Stomach (tissue), 9 donors: Measurements from ENCODE around the gene ODAD2. TPM values are rescaled to one million over a fixed set of nuclear protein-coding genes. Genes with fewer than 3 reads are reported as not detected.

Experiments
- DNase-seq, 2 donors: peaks; one replicate each; pipeline versions ENCODE4 v3.0.0 to v3.0.0-alpha.2; 2013 to 2019
- H3K27ac ChIP-seq, 5 donors: fragments of 200-600 bp in 4 of 5; sonication (generic) in 4 of 5; one replicate each; pipeline ENCODE4 v1.5.1; 2013 to 2019; ENCODE audit warnings: mild to moderate bottlenecking in 1 of 5, moderate library complexity in 1 of 5
- H3K27me3 ChIP-seq, 3 donors: fragments of 200-600 bp; sonication (generic); one replicate each; pipeline ENCODE4 v1.5.1; 2017 to 2019; ENCODE audit warnings: mixed run types in 1 of 3
- H3K36me3 ChIP-seq, 4 donors: fragments of 200-600 bp; sonication (generic); 1 replicate in 3 of 4; 2 replicates in 1 of 4; pipeline ENCODE4 v1.5.1; 2016 to 2019
- H3K4me1 ChIP-seq, 4 donors: fragments of 200-600 bp; sonication (generic); one replicate each; pipeline ENCODE4 v1.5.1; 2016 to 2019
- H3K4me3 ChIP-seq, 4 donors: fragments of 200-600 bp; sonication (generic) in 3 of 4; one replicate each; pipeline ENCODE4 v1.5.1; 2016 to 2019; ENCODE audit warnings: mild to moderate bottlenecking in 1 of 4
- H3K9me3 ChIP-seq, 4 donors: fragments of 200-600 bp; sonication (generic); one replicate each; pipeline ENCODE4 v1.5.1; 2016 to 2019
- CTCF ChIP-seq, 7 experiments: fragments of 450-650 bp in 4 of 7; fragments of 200-600 bp in 3 of 7; sonication (generic) in 3 of 7; IDR thresholded peaks; one replicate each; pipeline ENCODE4 v1.5.1; 2016 to 2019; ENCODE audit warnings: antibody characterized with exemption in 7 of 7, control low read depth in 2 of 7, mild to moderate bottlenecking in 1 of 7
- EP300 ChIP-seq: sonication (generic); formaldehyde crosslinking; IDR thresholded peaks from one replicate; pipeline ENCODE4 v1.6.1; 2017; ENCODE audit warnings: antibody characterized with exemption
- POLR2A ChIP-seq, 4 donors: fragments of 450-650 bp; IDR thresholded peaks; one replicate each; pipeline ENCODE4 v1.6.1; 2016; ENCODE audit warnings: antibody characterized with exemption in 4 of 4, control low read depth in 2 of 4, mild to moderate bottlenecking in 1 of 4, moderate library complexity in 1 of 4
- POLR2AphosphoS5 ChIP-seq, 3 donors: sonication (generic); formaldehyde crosslinking; IDR thresholded peaks; one replicate each; pipeline ENCODE4 v1.6.1; 2016; ENCODE audit warnings: antibody characterized with exemption in 3 of 3
- WGBS, 5 donors: extraction: QIAGEN DNeasy Blood & Tissue Kit in 3 of 5; methylation state at CpG; one replicate each; pipeline versions ENCODE4 v1.1.5 to v1.1.7; 2013 to 2018; 5-methylcytosine and 5-hydroxymethylcytosine counted together
- intact Hi-C: fragments of 100-400 bp; cut with DNase I; formaldehyde crosslinking; loops from one replicate; pipeline ENCODE4 v1.15.1; 2023; ENCODE audit warnings: low total_unique reads
- polyA plus RNA-seq, 3 donors: library from polyadenylated mRNA; stranded (reverse); fragments of 200-250 nt; gene quantifications; one replicate each; pipeline ENCODE4 v1.2.3, GENCODE V29; 2013
- total RNA-seq, 5 donors: library from RNA; depleted of rRNA; stranded (reverse); fragments of >200 nt; gene quantifications; one replicate each; pipeline versions ENCODE4 v1.1.0 to v1.2.3, GENCODE V29; 2014 to 2016
- donor health status: healthy with polysubstance abuse.
- donor health status: Bipolar disorder and iron deficiency.
- donor health status: healthy.

The ODAD2 gene
- total and polyA plus RNA-seq, 8 donors, result 0.05 to 0.37 (median 0.12) TPM; not detected in 5

DNA sequence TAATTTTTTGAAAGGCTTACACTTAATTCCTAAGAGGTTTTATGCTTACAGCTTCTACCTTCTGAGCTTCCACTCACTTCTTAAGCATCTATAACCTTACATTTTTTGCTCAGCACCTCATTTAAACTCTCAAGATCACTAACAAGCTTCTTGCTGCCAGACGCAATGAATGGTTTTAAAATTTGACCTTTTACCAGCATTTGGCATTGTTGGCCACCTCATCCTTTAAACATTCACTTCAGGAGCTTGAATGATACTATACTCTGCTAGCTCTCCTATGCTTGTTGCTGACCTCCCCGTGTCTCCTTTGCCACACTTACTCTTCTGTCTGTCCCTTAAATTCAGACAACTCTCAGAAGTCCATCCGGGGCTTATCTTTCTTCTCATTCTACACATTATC lies 37.7 kb upstream of the ODAD2 start:
- Histone ChIP-seq H3K27me3 (peaks cover 0 to 5% (median 0%) of the 10 kb centered on the region in 3 donors), H3K4me3 (no peak overlapping the region), H3K27ac (no peak overlapping the region), H3K9me3 (no peaks in the 10 kb centered on the region), H3K36me3 (no peaks in the 10 kb centered on the region), H3K4me1 (no peaks in the 10 kb centered on the region)
- WGBS, 5 donors, result 70 to 90% (median 87%) methylated on average over 3 of the region's 3 CpGs
- DNase-seq, result no peak
- intact Hi-C loops, result no loop called here
- no peak for TF ChIP-seq CTCF (IDR thresholded peaks at IDR 0.05)
- no peak for TF ChIP-seq POLR2AphosphoS5 (IDR thresholded peaks at IDR 0.05)
- TF ChIP-seq EP300, result no peak
- TF ChIP-seq POLR2A (IDR thresholded peaks at IDR 0.05), result no peak

DNA sequence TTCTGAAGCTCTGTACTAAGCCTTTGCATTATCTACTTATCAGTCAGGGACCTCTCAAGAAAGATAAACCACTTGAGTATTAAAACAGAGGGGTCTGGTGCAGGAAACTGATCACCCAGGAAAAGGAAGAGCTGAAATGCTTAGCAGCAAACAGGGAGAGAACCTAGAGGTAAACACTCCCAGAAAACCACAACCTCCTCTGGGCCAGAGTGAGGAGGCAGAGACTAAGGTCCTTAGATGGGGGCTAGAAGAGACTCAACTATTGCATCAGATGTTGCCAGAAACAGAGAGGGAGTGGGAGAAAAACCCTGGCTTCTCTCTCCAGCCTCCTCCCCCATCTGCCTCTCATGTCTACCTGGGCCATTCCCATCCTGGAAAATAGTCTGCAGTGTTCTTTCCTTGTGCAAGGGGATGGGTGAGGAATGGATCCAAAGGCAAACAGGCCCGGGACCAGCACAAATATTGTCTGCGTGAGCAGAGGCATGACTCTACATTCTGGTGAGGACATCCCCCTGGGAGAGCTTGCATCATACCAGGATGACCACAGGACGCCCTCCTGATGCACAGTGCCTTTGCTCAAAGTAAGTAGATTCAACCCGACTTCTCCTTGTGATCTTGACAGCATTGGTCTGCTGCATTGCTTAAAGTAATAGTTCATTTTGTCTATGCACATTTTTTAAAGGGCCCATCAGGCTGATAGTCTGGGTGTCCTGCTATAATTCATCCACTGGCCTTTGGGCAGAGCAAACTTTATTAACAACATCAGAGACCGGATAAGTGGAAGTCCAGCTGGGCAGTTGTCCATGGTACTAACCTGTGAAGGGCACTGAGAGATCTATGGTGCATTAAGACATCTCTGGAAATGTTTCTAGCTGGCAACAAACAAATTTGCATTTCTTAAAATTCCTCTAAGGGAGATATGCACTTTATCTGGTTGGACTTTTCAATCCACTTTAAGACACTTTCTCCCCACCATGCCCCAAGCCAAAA lies 22.4 kb upstream of the ODAD2 start:
- no peaks in the 10 kb centered on the region for H3K9me3 ChIP-seq
- no peak overlapping the region for H3K4me3 ChIP-seq
- H3K27me3 ChIP-seq, result no peaks in the 10 kb centered on the region
- no peak overlapping the region for H3K27ac ChIP-seq
- 74 to 83% (median 79%) methylated on average over 5 of the region's 5 CpGs for WGBS, 5 donors
- no peaks in the 10 kb centered on the region for H3K36me3 ChIP-seq
- no peak for DNase-seq
- TF ChIP-seq CTCF (IDR thresholded peaks at IDR 0.05) (no peak), POLR2AphosphoS5 (IDR thresholded peaks at IDR 0.05) (no peak), EP300 (no peak)
- no peaks in the 10 kb centered on the region for H3K4me1 ChIP-seq
- intact Hi-C loops, result no loop called here

DNA sequence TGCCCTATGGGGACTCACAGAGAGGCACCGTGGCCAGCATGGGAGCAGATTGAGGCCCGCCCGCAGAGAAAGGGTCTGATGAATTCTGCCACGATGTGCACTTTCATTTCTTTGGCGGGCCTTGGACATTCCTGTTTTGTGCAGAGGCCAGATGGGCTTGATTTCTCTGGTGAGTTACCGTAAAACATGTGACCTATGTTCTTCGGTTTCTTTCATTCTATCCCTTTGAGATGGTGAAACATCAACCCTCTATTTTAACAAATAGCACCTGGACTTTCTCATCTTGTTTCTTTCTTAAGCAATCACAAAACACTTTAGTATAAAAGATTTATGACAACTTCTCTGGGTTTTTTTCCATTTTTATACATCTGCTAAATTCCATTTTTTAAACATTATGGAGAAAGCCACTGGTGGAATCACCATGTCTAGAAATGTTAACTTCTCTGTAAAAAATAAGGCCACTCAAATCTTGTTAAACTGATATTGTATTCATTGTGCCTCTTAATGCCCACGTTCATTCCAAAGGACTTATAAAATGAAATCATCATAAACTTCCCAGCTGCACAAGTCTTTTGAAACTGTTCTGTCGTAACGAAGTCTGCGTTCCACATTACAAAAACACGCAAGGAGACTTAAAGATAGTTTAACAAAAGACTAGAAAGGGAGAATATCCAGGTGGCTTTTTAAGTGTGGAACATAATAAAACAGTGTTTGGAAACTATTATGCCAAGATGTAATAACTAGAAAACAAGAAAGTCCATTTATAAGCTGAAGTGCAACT lies 21.4 kb upstream of the ODAD2 start:
- Histone ChIP-seq H3K27me3 (no peaks in the 10 kb centered on the region), H3K27ac (no peak overlapping the region), H3K4me1 (no peaks in the 10 kb centered on the region), H3K36me3 (no peaks in the 10 kb centered on the region), H3K9me3 (no peaks in the 10 kb centered on the region), H3K4me3 (no peak overlapping the region)
- WGBS, 5 donors, result 75 to 92% (median 91%) methylated on average over 12 of the region's 12 CpGs
- no peak for DNase-seq
- intact Hi-C loops, result no loop called here
- TF ChIP-seq EP300, result no peak
- no peak for TF ChIP-seq POLR2AphosphoS5 (IDR thresholded peaks at IDR 0.05)
- TF ChIP-seq POLR2A (IDR thresholded peaks at IDR 0.05), result no peak
- no peak for TF ChIP-seq CTCF (IDR thresholded peaks at IDR 0.05)

DNA sequence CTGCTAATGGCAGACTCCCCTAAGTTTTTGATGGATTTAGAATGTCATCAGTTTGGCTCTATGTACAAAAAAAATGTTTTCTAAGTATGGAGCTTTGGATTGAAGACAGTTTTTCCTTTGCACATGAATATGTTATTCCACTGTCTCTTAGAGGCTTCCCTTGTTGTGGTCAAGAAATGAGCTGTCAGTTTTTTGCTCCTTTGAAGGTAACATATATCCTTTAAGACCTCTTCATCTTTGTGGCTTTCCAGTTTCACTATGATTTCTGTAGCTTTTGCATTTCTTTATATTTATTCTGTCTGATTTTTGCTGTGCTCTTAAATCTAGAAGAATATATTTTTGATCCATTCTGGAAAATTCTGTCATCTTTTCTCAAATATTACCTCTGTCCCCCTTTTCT lies 15.8 kb upstream of the ODAD2 start:
- H3K36me3 ChIP-seq, result no peaks in the 10 kb centered on the region
- TF ChIP-seq EP300 (no peak), POLR2AphosphoS5 (IDR thresholded peaks at IDR 0.05) (no peak), POLR2A (IDR thresholded peaks at IDR 0.05) (no peak), CTCF (IDR thresholded peaks at IDR 0.05) (no peak)
- H3K27me3 ChIP-seq, result no peaks in the 10 kb centered on the region
- H3K4me3 ChIP-seq, result no peak overlapping the region
- H3K9me3 ChIP-seq, result no peaks in the 10 kb centered on the region
- H3K4me1 ChIP-seq, result no peaks in the 10 kb centered on the region
- H3K27ac ChIP-seq, result no peak overlapping the region
- intact Hi-C loops, result no loop called here
- no peak for DNase-seq
